ENCODE measurements around the gene KCNK15.

Gene KCNK15

GRCh38 chr20:44734938-44735337, 10.7 kb upstream of the KCNK15 start:
- H3K4me3 ChIP-seq (ENCODE audit: low read length), result no peak overlapping the region
- peak; percentile 71 for DNase-seq (ENCODE audit: low read depth)
- TF ChIP-seq CTCF (IDR thresholded peaks at IDR 0.05; ENCODE audit: insufficient read depth, low read depth, low read length, missing control alignments), result peak; percentile 49

GRCh38 chr20:44735816-44736169, 9.9 kb upstream of the KCNK15 start:
- H3K4me3 ChIP-seq (ENCODE audit: low read length), result no peak overlapping the region
- DNase-seq (ENCODE audit: low read depth), result no peak
- TF ChIP-seq CTCF (IDR thresholded peaks at IDR 0.05; ENCODE audit: insufficient read depth, low read depth, low read length, missing control alignments), result no peak

- peak; percentile 68 for DNase-seq (ENCODE audit: low read depth)
- no peak overlapping the region for H3K4me3 ChIP-seq (ENCODE audit: low read length)
Measured at GRCh38 chr20:44736170-44737021, 9.3 kb upstream of the KCNK15 start.

GRCh38 chr20:44737116-44737515, 8.5 kb upstream of the KCNK15 start:
- no peak overlapping the region for H3K4me3 ChIP-seq (ENCODE audit: low read length)
- DNase-seq (ENCODE audit: low read depth), result no peak
- TF ChIP-seq CTCF (IDR thresholded peaks at IDR 0.05; ENCODE audit: insufficient read depth, low read depth, low read length, missing control alignments), result no peak

More at GRCh38 chr20:44736170-44737021, 9.3 kb upstream of the KCNK15 start:
- TF ChIP-seq CTCF (IDR thresholded peaks at IDR 0.05; ENCODE audit: insufficient read depth, low read depth, low read length, missing control alignments), result no peak

GRCh38 chr20:44738813-44739477, 6.7 kb upstream of the KCNK15 start:
- peak; percentile 79 for DNase-seq (ENCODE audit: low read depth)
- TF ChIP-seq CTCF (IDR thresholded peaks at IDR 0.05; ENCODE audit: insufficient read depth, low read depth, low read length, missing control alignments), result no peak
- H3K4me3 ChIP-seq (ENCODE audit: low read length), result no peak overlapping the region

GRCh38 chr20:44739942-44740341, 5.7 kb upstream of the KCNK15 start:
- TF ChIP-seq CTCF (IDR thresholded peaks at IDR 0.05; ENCODE audit: insufficient read depth, low read depth, low read length, missing control alignments), result no peak
- no peak for DNase-seq (ENCODE audit: low read depth)
- no peak overlapping the region for H3K4me3 ChIP-seq (ENCODE audit: low read length)
